ENCODE measurements around the gene IRF4.

IRF4 gene

GRCh38 chr6:452301-453067, 60.9 kb downstream of the IRF4 start:
- Histone ChIP-seq H3K4me1 (ENCODE audit: low read length) (no peaks in the 10 kb centered on the region), H2AFZ (ENCODE audit: low read length) (no peak overlapping the region), H3K4me2 (ENCODE audit: low read depth, low read length) (no peak overlapping the region), H4K20me1 (ENCODE audit: insufficient read depth, low read length) (no peaks in the 10 kb centered on the region), H3K9me2 (replicated peaks; ENCODE audit: insufficient read depth, low read length) (no peaks in the 10 kb centered on the region), H3K79me2 (ENCODE audit: low read length) (no peaks in the 10 kb centered on the region), H3K9ac (ENCODE audit: low read length) (no peak overlapping the region), H3K27ac (ENCODE audit: low read length) (no peak overlapping the region), H3K4me3 (ENCODE audit: low read length) (no peak overlapping the region), H3F3A (ENCODE audit: insufficient read depth, low read length) (no peaks in the 10 kb centered on the region), H3K36me3 (replicated peaks; ENCODE audit: insufficient read depth, low read length) (no peaks in the 10 kb centered on the region), H3K27me3 (replicated peaks; ENCODE audit: insufficient read depth, low read length) (no peaks in the 10 kb centered on the region), H3K9me3 (replicated peaks; ENCODE audit: insufficient read depth, low read length) (no peaks in the 10 kb centered on the region)
- DNase-seq: no peak
- TF ChIP-seq EZH2 (optimal IDR thresholded peaks at IDR 0.05; ENCODE audit: low read depth, low read length) (no peak), CTCF (IDR thresholded peaks at IDR 0.05; ENCODE audit: low read length) (no peak), EZH2phosphoT487 (IDR thresholded peaks at IDR 0.05; ENCODE audit: low read length) (no peak)

- Histone ChIP-seq H3K27me3 (replicated peaks; ENCODE audit: insufficient read depth, low read length) (no peaks in the 10 kb centered on the region), H3K27ac (ENCODE audit: low read length) (no peak overlapping the region), H3K4me1 (ENCODE audit: low read length) (no peaks in the 10 kb centered on the region), H3K36me3 (replicated peaks; ENCODE audit: insufficient read depth, low read length) (no peaks in the 10 kb centered on the region), H3K4me3 (ENCODE audit: low read length) (no peak overlapping the region), H2AFZ (ENCODE audit: low read length) (no peak overlapping the region), H3K9ac (ENCODE audit: low read length) (no peak overlapping the region), H3K79me2 (ENCODE audit: low read length) (no peaks in the 10 kb centered on the region), H3F3A (ENCODE audit: insufficient read depth, low read length) (no peaks in the 10 kb centered on the region), H4K20me1 (ENCODE audit: insufficient read depth, low read length) (no peaks in the 10 kb centered on the region), H3K9me3 (replicated peaks; ENCODE audit: insufficient read depth, low read length) (no peaks in the 10 kb centered on the region), H3K9me2 (replicated peaks; ENCODE audit: insufficient read depth, low read length) (no peaks in the 10 kb centered on the region), H3K4me2 (ENCODE audit: low read depth, low read length) (no peak overlapping the region)
- DNase-seq: no peak
- TF ChIP-seq EZH2 (optimal IDR thresholded peaks at IDR 0.05; ENCODE audit: low read depth, low read length) (no peak), EZH2phosphoT487 (IDR thresholded peaks at IDR 0.05; ENCODE audit: low read length) (no peak), CTCF (IDR thresholded peaks at IDR 0.05; ENCODE audit: low read length) (no peak)
Observed at GRCh38 chr6:453152-453551, 61.6 kb downstream of the IRF4 start.

- no peak overlapping the region for H3K4me3 ChIP-seq (ENCODE audit: low read length)
- TF ChIP-seq CTCF (IDR thresholded peaks at IDR 0.05; ENCODE audit: low read length): no peak
- no peak for TF ChIP-seq EZH2phosphoT487 (IDR thresholded peaks at IDR 0.05; ENCODE audit: low read length)
- no peak for TF ChIP-seq EZH2 (optimal IDR thresholded peaks at IDR 0.05; ENCODE audit: low read depth, low read length)
- H3K9me2 ChIP-seq (replicated peaks; ENCODE audit: insufficient read depth, low read length): no peaks in the 10 kb centered on the region
- no peak overlapping the region for H3K4me2 ChIP-seq (ENCODE audit: low read depth, low read length)
- H3K79me2 ChIP-seq (ENCODE audit: low read length): no peaks in the 10 kb centered on the region
- H3K36me3 ChIP-seq (replicated peaks; ENCODE audit: insufficient read depth, low read length): no peaks in the 10 kb centered on the region
- no peak overlapping the region for H3K27ac ChIP-seq (ENCODE audit: low read length)
- H3K9me3 ChIP-seq (replicated peaks; ENCODE audit: insufficient read depth, low read length): no peaks in the 10 kb centered on the region
- H3K4me1 ChIP-seq (ENCODE audit: low read length): no peaks in the 10 kb centered on the region
- H3K27me3 ChIP-seq (replicated peaks; ENCODE audit: insufficient read depth, low read length): no peaks in the 10 kb centered on the region
- no peaks in the 10 kb centered on the region for H4K20me1 ChIP-seq (ENCODE audit: insufficient read depth, low read length)
- no peak overlapping the region for H3K9ac ChIP-seq (ENCODE audit: low read length)
- DNase-seq: no peak
- no peaks in the 10 kb centered on the region for H3F3A ChIP-seq (ENCODE audit: insufficient read depth, low read length)
- no peak overlapping the region for H2AFZ ChIP-seq (ENCODE audit: low read length)
Observed at GRCh38 chr6:454148-454991, 62.8 kb downstream of the IRF4 start.

Measured in MM.1S (cell line).